Fibroblast of lung (primary cell): Measurements from ENCODE around the gene ATXN1.

Source experiments
- EZH2 ChIP-seq: IDR thresholded peaks from 2 replicates; pipeline ENCODE4 v1.5.1; 2012; ENCODE audit warnings: low read length, control low read depth, mild to moderate bottlenecking; ENCODE audit errors: missing control alignments
- TF ChIP-seq, protein P1 (sequence below), 2 donors: IDR thresholded peaks in 1 of 2; conservative IDR thresholded peaks in 1 of 2; 1 replicate in 1 of 2; 2 replicates in 1 of 2; pipeline ENCODE4 v1.5.1; 2011 to 2012; ENCODE audit warnings: low read length in 2 of 2, control low read depth in 1 of 2, inconsistent platforms in 1 of 2, low read depth in 1 of 2, mild to moderate bottlenecking in 1 of 2

DNA sequence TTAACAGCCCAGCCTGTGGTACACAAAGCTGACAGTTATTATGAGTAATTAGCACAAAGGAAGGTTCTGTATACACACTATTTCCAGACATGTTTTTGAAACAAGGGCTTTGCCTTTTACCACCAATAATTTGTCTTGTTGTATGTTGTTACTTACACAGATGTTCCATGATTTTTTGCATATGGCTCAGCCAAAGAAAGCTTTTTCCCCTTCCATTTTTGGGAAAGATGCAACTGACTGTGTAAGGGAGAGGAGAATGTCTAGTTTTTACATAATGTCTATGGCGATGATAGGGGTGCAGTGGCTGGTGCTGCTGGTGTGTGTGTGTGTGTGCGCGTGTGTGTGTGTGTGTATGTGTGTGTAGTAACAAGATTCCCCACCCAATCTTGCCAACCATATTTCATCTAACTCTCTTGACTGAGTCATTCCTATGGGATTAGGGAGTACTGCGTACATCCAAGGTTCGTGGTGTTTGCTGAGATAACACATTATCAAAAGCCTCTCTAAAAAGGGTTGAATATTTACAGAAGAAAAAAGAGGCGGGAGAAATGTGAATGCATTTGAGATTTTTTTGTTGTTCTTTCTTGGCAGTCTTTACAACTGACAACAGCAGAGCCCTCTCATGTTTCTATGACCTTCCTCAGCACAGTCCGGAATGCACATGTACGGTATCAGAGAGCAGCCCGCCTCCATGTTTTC, 330.7 kb downstream of the ATXN1 start:
- no peak for TF ChIP-seq EZH2
- TF ChIP-seq, protein P1, sequence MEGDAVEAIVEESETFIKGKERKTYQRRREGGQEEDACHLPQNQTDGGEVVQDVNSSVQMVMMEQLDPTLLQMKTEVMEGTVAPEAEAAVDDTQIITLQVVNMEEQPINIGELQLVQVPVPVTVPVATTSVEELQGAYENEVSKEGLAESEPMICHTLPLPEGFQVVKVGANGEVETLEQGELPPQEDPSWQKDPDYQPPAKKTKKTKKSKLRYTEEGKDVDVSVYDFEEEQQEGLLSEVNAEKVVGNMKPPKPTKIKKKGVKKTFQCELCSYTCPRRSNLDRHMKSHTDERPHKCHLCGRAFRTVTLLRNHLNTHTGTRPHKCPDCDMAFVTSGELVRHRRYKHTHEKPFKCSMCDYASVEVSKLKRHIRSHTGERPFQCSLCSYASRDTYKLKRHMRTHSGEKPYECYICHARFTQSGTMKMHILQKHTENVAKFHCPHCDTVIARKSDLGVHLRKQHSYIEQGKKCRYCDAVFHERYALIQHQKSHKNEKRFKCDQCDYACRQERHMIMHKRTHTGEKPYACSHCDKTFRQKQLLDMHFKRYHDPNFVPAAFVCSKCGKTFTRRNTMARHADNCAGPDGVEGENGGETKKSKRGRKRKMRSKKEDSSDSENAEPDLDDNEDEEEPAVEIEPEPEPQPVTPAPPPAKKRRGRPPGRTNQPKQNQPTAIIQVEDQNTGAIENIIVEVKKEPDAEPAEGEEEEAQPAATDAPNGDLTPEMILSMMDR (conservative IDR thresholded peaks at IDR 0.05 in 1 of 2, IDR thresholded peaks at IDR 0.05 in 1 of 2; ENCODE audit: low read depth in 1 of 2, low read length in 2 of 2): no peak
